Breast epithelium (tissue), 4 donors: ENCODE measurements around the gene PSAT1. TPM values are rescaled to one million over a fixed set of nuclear protein-coding genes. Genes with fewer than 3 reads are reported as not detected.

Experiments used
- DNase-seq, 2 donors: peaks; one replicate each; pipeline ENCODE4 v3.0.0-alpha.2; 2019; ENCODE audit warnings: low spot score in 2 of 2
- H3K27ac ChIP-seq, 2 donors: fragments of 200-600 bp; sonication (generic) in 1 of 2; one replicate each; pipeline ENCODE4 v1.5.1; 2016 to 2019; ENCODE audit warnings: mild to moderate bottlenecking in 1 of 2
- H3K27me3 ChIP-seq, 2 donors: fragments of 200-600 bp; sonication (generic) in 1 of 2; one replicate each; pipeline versions ENCODE4 v1.5.1 to v1.6.0; 2017 to 2019; ENCODE audit warnings: control low read depth in 1 of 2, mild to moderate bottlenecking in 1 of 2
- H3K36me3 ChIP-seq: fragments of 200-600 bp; one replicate; pipeline ENCODE4 v1.5.1; 2019
- H3K4me1 ChIP-seq, 2 donors: fragments of 200-600 bp; sonication (generic); one replicate each; pipeline ENCODE4 v1.5.1; 2016 to 2019; ENCODE audit warnings: control low read depth in 1 of 2
- H3K4me3 ChIP-seq, 3 donors: fragments of 200-600 bp; sonication (generic); 1 replicate in 2 of 3; 2 replicates in 1 of 3; pipeline ENCODE4 v1.5.1; 2016 to 2019; ENCODE audit warnings: mild to moderate bottlenecking in 3 of 3, moderate library complexity in 2 of 3
- H3K9me3 ChIP-seq, 2 donors: fragments of 200-600 bp; sonication (generic) in 1 of 2; one replicate each; pipeline ENCODE4 v1.5.1; 2016 to 2019; ENCODE audit warnings: control low read depth in 1 of 2
- CTCF ChIP-seq, 3 donors: fragments of 450-650 bp; IDR thresholded peaks; one replicate each; pipeline ENCODE4 v1.5.1; 2016 to 2017; ENCODE audit warnings: antibody characterized with exemption in 3 of 3, mild to moderate bottlenecking in 3 of 3, moderate library complexity in 3 of 3
- POLR2A ChIP-seq: fragments of 450-650 bp; IDR thresholded peaks from one replicate; pipeline ENCODE4 v1.6.1; 2016; ENCODE audit warnings: antibody characterized with exemption, mild to moderate bottlenecking, moderate library complexity
- POLR2AphosphoS5 ChIP-seq, 3 donors: sonication (generic); formaldehyde crosslinking; IDR thresholded peaks; one replicate each; pipeline ENCODE4 v1.6.1; 2017; ENCODE audit warnings: antibody characterized with exemption in 3 of 3
- intact Hi-C: fragments of 100-400 bp; cut with DNase I; formaldehyde crosslinking; loops from one replicate; pipeline ENCODE4 v1.15.1; 2023; ENCODE audit warnings: low total_unique reads
- total RNA-seq, 3 donors: library from RNA; depleted of rRNA; stranded (reverse); fragments of >200 nt; gene quantifications; one replicate each; pipeline ENCODE4 v1.1.0, GENCODE V29; 2016

The PSAT1 gene
- total RNA-seq, 3 donors from 2014 or later: 0.48 to 7.6 (median 2.3) TPM

GRCh38 chr9:78348848-78349247 is 51.9 kb downstream of the PSAT1 start:
- no peak for TF ChIP-seq CTCF (IDR thresholded peaks at IDR 0.05)
- no peak for TF ChIP-seq POLR2A
- TF ChIP-seq POLR2AphosphoS5 (IDR thresholded peaks at IDR 0.05): no peak
- Histone ChIP-seq H3K36me3 (no peaks in the 10 kb centered on the region), H3K27me3 (no peaks in the 10 kb centered on the region), H3K4me1 (no peaks in the 10 kb centered on the region), H3K9me3 (no peaks in the 10 kb centered on the region), H3K27ac (no peak overlapping the region), H3K4me3 (no peak overlapping the region)
- DNase-seq: no peak
- intact Hi-C loops: loop anchor here (10.0 kb wide), 1 partner anchor 276 kb away; no protein-coding TSS in a partner anchor

- intact Hi-C loops: no loop called here
- Histone ChIP-seq H3K36me3 (no peaks in the 10 kb centered on the region), H3K27me3 (no peaks in the 10 kb centered on the region), H3K4me3 (no peak overlapping the region), H3K4me1 (no peaks in the 10 kb centered on the region), H3K9me3 (no peaks in the 10 kb centered on the region), H3K27ac (no peak overlapping the region)
- no peak for TF ChIP-seq POLR2AphosphoS5 (IDR thresholded peaks at IDR 0.05)
- no peak for TF ChIP-seq CTCF (IDR thresholded peaks at IDR 0.05)
- TF ChIP-seq POLR2A: no peak
- no peak for DNase-seq
Observed at GRCh38 chr9:78351816-78352215, 54.9 kb downstream of the PSAT1 start.

GRCh38 chr9:78354324-78354973 is 57.5 kb downstream of the PSAT1 start:
- Histone ChIP-seq H3K27ac (no peak overlapping the region), H3K9me3 (no peaks in the 10 kb centered on the region), H3K4me1 (no peaks in the 10 kb centered on the region), H3K36me3 (no peaks in the 10 kb centered on the region), H3K27me3 (no peaks in the 10 kb centered on the region), H3K4me3 (no peak overlapping the region)
- intact Hi-C loops: no loop called here
- no peak for DNase-seq
- TF ChIP-seq CTCF (IDR thresholded peaks at IDR 0.05) (no peak), POLR2A (no peak), POLR2AphosphoS5 (IDR thresholded peaks at IDR 0.05) (no peak)

GRCh38 chr9:78354989-78355388 is 58.1 kb downstream of the PSAT1 start:
- intact Hi-C loops: no loop called here
- no peak for DNase-seq
- H3K4me3 ChIP-seq: no peak overlapping the region
- H3K36me3 ChIP-seq: no peaks in the 10 kb centered on the region
- no peaks in the 10 kb centered on the region for H3K4me1 ChIP-seq
- no peaks in the 10 kb centered on the region for H3K9me3 ChIP-seq
- TF ChIP-seq CTCF (IDR thresholded peaks at IDR 0.05): no peak
- TF ChIP-seq POLR2AphosphoS5 (IDR thresholded peaks at IDR 0.05): no peak
- TF ChIP-seq POLR2A: no peak
- no peaks in the 10 kb centered on the region for H3K27me3 ChIP-seq
- no peak overlapping the region for H3K27ac ChIP-seq

GRCh38 chr9:78356634-78357033 is 59.7 kb downstream of the PSAT1 start:
- H3K27ac ChIP-seq: no peak overlapping the region
- no peaks in the 10 kb centered on the region for H3K27me3 ChIP-seq
- no peak for TF ChIP-seq POLR2A
- no peaks in the 10 kb centered on the region for H3K36me3 ChIP-seq
- no peaks in the 10 kb centered on the region for H3K4me1 ChIP-seq
- no peak overlapping the region for H3K4me3 ChIP-seq
- no peak for DNase-seq
- H3K9me3 ChIP-seq: no peaks in the 10 kb centered on the region
- intact Hi-C loops: no loop called here
